ENCODE data around the gene CTNNA2. TPM values are rescaled to one million over a fixed set of nuclear protein-coding genes. Genes with fewer than 3 reads are reported as not detected.

CTNNA2 gene
- polyA plus RNA-seq, 2 of the 4 experiments (the other 2 are of a cell fraction), result 0.50 to 0.94 TPM

GRCh38 chr2:80365762-80366161 is 852.9 kb downstream of the CTNNA2 start:
- POLR2A ChIA-PET, result no interaction called here
- no peak for ATAC-seq
- DNase-seq (ENCODE audit: low read depth in 1 of 2, low spot score in 1 of 2), result no peak
- Histone ChIP-seq H3K4me3 (no peak overlapping the region), H3K4me1 (no peaks in the 10 kb centered on the region), H3K4me2 (no peak overlapping the region), H3K27ac (no peak overlapping the region), H3K9me3 (no peaks in the 10 kb centered on the region)
- 4% methylated on average over 3 of the region's 3 CpGs for WGBS (ENCODE audit: missing lambda C conversion rate)
- TF ChIP-seq TP53 (CRISPR knock-in tag; IDR thresholded peaks at IDR 0.05) (no peak), CTCF (IDR thresholded peaks at IDR 0.05) (no peak), MYC (IDR thresholded peaks at IDR 0.05; ENCODE audit: borderline replicate concordance, low read length) (no peak), POLR2A (IDR thresholded peaks at IDR 0.05; ENCODE audit: low read length) (no peak), SREBF2 (IDR thresholded peaks at IDR 0.05) (no peak), ESRRA (IDR thresholded peaks at IDR 0.05; ENCODE audit: borderline replicate concordance, low read length) (no peak), ZC3H11A (IDR thresholded peaks at IDR 0.05) (no peak), POLR2AphosphoS2 (conservative IDR thresholded peaks at IDR 0.05; ENCODE audit: low read length) (no peak), HDAC2 (IDR thresholded peaks at IDR 0.05) (no peak), ELK1 (IDR thresholded peaks at IDR 0.05; ENCODE audit: low read depth, low read length) (no peak), FOSL2 (IDR thresholded peaks at IDR 0.05) (no peak), FOSL2 (CRISPR knock-in tag; IDR thresholded peaks at IDR 0.05) (no peak), GATA3 (IDR thresholded peaks at IDR 0.05; ENCODE audit: borderline replicate concordance) (no peak), REST (IDR thresholded peaks at IDR 0.05) (no peak)
- CTCF ChIA-PET, result no interaction called here
- FAIRE-seq, result no peak

- no peak for ATAC-seq
- CTCF ChIA-PET, result no interaction called here
Measured at GRCh38 chr2:80370375-80371009, 857.6 kb downstream of the CTNNA2 start.

GRCh38 chr2:80374105-80374504 is 861.3 kb downstream of the CTNNA2 start:
- Histone ChIP-seq H3K4me1 (no peaks in the 10 kb centered on the region), H3K4me3 (no peak overlapping the region), H3K9me3 (no peaks in the 10 kb centered on the region), H3K4me2 (no peak overlapping the region), H3K27ac (no peak overlapping the region)
- DNase-seq (ENCODE audit: low read depth in 1 of 2, low spot score in 1 of 2), result no peak
- ChIA-PET POLR2A (no interaction called here), CTCF (no interaction called here)
- WGBS (ENCODE audit: missing lambda C conversion rate), result 13% methylated on average over 3 of the region's 3 CpGs
- FAIRE-seq, result no peak
- no peak for ATAC-seq
- TF ChIP-seq GATA3 (IDR thresholded peaks at IDR 0.05; ENCODE audit: borderline replicate concordance) (no peak), RAD21 (conservative IDR thresholded peaks at IDR 0.05 in 1 of 2, IDR thresholded peaks at IDR 0.05 in 1 of 2) (no peak), CHD4 (IDR thresholded peaks at IDR 0.05; ENCODE audit: borderline replicate concordance) (no peak), BCL3 (IDR thresholded peaks at IDR 0.05) (no peak), HMGXB4 (CRISPR knock-in tag; IDR thresholded peaks at IDR 0.05; ENCODE audit: borderline replicate concordance) (no peak), CBX2 (IDR thresholded peaks at IDR 0.05; ENCODE audit: borderline replicate concordance, low read depth) (no peak), CTCF (IDR thresholded peaks at IDR 0.05) (no peak)

More at GRCh38 chr2:80370375-80371009, 857.6 kb downstream of the CTNNA2 start:
- Histone ChIP-seq H3K9me3 (no peaks in the 10 kb centered on the region), H3K4me3 (no peak overlapping the region), H3K27ac (no peak overlapping the region), H3K4me1 (no peaks in the 10 kb centered on the region), H3K4me2 (no peak overlapping the region)
- no peak for DNase-seq (ENCODE audit: low read depth in 1 of 2, low spot score in 1 of 2)
- TF ChIP-seq POLR2A (IDR thresholded peaks at IDR 0.05; ENCODE audit: low read length) (no peak), ZC3H11A (IDR thresholded peaks at IDR 0.05) (no peak), FOXS1 (CRISPR knock-in tag; IDR thresholded peaks at IDR 0.05) (no peak)
- POLR2A ChIA-PET, result no interaction called here
- 4% methylated on average over 3 of the region's 3 CpGs for WGBS (ENCODE audit: missing lambda C conversion rate)
- FAIRE-seq, result no peak

All from A549 (cell line).